GM12873 (cell line): ENCODE data around the gene HLA-F.

ENCODE experiments used
- CTCF ChIP-seq: IDR thresholded peaks from 2 replicates; pipeline ENCODE4 v1.5.1; 2012; ENCODE audit warnings: low read depth, mild to moderate bottlenecking, moderate library complexity, low read length, control low read depth; ENCODE audit not compliant: insufficient read depth; ENCODE audit errors: missing control alignments

Gene HLA-F

DNA sequence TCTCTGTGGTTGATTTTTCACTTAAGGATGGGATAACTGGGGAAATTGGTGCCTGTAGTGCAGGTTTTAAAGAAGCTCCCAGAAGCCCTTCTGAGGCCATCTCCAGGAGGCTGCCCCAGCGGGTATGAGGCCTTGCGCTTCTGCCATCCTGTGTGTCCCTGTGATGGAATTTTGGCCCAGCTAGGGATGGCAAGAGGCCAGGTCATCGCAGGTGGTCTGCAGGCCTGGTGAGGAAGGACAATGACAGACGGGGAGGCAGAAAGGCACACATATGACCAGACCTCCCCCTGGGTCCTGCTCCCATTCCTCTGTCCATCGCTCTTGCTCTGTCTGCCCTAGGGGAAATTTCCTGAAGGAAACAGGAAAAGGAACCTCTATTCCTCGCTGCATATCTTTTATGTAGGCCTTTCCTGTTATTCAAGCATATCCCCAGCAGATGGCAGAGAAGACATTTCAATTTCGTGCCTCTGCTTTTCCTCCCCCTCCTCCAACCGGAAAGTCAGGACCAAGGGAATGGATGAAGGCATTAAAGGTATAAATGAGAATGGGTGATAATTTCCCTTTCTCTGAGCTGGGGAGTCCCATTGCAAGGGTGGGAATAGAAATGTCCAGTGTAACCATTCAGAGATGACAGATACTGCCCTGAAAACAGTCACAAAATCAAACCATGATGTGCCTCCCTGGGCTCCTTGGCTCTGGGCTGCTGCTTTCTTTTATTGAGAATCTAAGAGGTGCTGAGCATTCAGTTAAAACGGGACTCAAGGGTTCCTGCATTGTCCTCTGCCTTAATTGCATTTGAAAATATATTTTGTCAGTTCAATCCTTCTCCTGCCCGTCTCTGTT, 17.6 kb upstream of the HLA-F start:
- TF ChIP-seq CTCF = peak; percentile 59

DNA sequence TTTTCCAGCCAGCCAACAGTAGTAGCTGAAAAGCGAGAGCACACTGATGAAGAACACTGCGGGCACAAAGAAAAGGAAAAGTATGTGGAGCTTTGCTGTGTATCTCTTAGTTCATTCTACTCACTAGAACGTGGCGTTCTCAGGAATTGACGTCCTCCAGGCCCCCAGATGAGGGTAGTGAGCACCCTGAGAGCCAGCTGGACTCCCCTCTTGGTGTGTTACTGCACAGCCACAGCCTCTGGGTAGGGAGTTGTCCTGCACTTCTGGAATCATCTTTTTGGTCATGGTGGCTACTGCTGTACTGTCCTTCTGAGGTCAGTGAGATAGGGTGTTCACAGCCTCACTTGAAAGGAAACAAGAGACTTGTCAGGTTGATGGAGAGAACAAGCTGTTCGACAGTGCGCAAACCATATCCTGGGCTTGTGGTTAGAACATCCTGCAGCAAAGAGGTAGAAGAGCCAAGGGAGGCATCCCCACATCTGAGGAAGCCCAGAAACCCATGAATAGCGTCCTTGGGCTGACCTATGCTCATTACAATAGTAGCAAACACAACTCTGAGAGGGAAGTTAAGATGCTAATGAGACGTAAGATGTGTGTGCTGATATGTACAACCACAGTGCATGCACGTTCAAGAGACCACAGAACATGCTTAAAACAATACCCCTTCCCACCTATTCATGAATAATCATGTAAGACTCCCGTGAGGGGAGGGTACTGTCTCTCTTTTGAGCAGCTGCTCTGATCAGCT, 14.6 kb upstream of the HLA-F start:
- no peak for TF ChIP-seq CTCF

DNA sequence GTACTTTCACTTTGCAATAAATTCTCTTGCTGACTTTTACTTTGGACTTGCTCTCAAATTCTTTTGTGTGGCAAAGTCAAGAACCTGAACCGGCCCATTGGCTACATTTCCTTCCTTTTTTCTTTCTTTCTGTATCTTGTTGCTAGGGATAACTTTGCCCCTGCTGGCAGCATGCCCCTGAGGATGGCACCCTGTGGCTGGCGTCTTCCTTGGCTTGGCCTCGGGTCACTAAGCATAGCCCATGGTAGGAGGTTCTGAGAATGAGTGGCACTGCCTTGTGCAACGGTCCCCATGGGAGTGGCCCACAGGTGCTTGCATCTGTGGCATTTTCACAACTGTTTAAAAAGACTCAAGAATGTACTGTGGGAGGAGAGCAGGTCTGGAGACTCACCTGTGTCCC, 14.0 kb upstream of the HLA-F start:
- no peak for TF ChIP-seq CTCF

DNA sequence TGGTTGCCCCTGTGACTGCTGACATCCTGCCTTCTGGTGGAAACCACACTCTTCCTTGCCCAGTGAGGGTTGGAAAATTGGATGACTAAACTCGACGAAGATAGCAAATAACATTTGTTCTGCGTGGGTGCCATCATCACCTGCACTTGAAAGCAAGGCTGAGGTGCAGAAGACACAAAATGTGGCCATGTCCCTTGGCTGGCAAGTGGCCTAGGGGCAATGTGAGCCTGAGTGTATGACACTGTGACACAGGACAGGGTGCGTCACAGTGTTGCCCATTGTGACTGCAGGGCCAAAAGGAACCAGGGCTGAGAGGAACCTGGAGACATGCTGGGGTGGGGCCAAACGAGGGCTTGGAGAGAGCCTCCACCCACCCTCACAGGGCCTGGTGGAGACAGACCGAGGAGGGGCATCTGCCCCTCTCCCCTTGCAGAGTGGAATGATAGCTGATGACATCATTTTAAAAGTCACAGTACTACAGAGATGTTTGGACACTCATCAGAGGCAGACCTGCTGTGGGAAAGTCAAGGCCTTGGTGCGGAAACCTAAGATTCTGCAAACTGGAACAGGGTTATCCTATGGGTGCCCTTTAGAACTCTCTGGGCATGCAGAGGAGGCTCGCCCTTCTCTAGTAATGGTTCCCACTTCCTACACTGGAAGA, 12.8 kb upstream of the HLA-F start:
- no peak for TF ChIP-seq CTCF

DNA sequence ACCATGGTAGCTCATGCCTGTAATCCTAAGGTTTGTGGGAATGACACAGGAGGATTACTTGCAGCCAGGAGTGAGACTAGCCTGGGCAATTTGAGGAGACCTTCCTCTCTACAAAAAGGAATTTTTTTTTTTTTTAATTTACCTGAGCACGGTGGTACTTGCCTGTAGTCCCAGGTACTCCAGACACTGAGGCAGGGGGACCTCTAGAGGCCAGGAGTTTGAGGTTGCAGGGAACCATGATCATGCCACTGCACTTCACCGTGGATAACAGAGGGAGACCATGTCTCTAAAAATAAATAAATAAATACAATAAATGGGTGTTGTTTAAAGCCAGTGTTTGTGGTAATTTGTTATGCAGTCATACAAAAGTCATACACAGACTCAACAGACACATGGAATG, 2.4 kb upstream of the HLA-F start:
- TF ChIP-seq CTCF = peak; percentile 26

DNA sequence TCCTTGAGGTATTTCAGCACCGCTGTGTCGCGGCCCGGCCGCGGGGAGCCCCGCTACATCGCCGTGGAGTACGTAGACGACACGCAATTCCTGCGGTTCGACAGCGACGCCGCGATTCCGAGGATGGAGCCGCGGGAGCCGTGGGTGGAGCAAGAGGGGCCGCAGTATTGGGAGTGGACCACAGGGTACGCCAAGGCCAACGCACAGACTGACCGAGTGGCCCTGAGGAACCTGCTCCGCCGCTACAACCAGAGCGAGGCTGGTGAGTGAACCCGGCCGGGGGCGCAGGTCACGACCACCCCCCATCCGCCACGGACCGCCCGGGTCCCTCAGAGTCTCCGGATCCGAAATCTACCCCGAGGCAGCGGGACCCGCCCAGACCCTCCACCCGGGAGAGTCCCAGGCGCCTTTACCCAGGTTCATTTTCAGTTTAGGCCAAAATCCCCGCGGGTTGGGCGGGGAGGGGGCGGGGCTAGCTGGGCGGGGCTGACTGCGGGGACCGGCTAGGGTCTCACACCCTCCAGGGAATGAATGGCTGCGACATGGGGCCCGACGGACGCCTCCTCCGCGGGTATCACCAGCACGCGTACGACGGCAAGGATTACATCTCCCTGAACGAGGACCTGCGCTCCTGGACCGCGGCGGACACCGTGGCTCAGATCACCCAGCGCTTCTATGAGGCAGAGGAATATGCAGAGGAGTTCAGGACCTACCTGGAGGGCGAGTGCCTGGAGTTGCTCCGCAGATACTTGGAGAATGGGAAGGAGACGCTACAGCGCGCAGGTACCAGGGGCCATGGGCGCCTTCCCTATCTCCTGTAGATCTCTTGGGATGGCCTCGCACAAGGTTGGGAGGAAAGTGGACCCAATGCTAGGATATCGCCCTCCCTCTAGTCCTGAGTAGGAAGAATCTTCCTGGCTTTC, 693 bp downstream of the HLA-F start:
- no peak for TF ChIP-seq CTCF
